IPS-18a (cell line): ENCODE results near the gene PLIN5.
"Not testable (repeated sequence)": the region's sequence is repeated elsewhere in the genome, so short reads cannot be mapped to it uniquely, and the experiment has no call there.

Experiments used
- H3K27ac ChIP-seq: one replicate; pipeline ENCODE4 v1.5.1; 2013; ENCODE audit warnings: low read length
- H3K27me3 ChIP-seq: one replicate; pipeline ENCODE4 v1.6.1; 2013; ENCODE audit warnings: mild to moderate bottlenecking, low read length; ENCODE audit not compliant: control insufficient read depth, insufficient read depth
- H3K36me3 ChIP-seq: one replicate; pipeline ENCODE4 v1.6.1; 2013; ENCODE audit warnings: low read depth, low read length; ENCODE audit not compliant: control insufficient read depth
- H3K4me1 ChIP-seq: one replicate; pipeline ENCODE4 v1.6.1; 2013; ENCODE audit warnings: low read depth, low read length; ENCODE audit not compliant: control insufficient read depth
- H3K4me3 ChIP-seq: one replicate; pipeline ENCODE4 v1.5.1; 2013; ENCODE audit warnings: low read length
- H3K9ac ChIP-seq: one replicate; pipeline ENCODE4 v1.6.1; 2013; ENCODE audit warnings: mild to moderate bottlenecking, low read length, moderate library complexity
- H3K9me3 ChIP-seq: one replicate; pipeline ENCODE4 v1.6.1; 2013; ENCODE audit warnings: low read depth, low read length; ENCODE audit not compliant: control insufficient read depth

The PLIN5 gene

GRCh38 chr19:4537953-4538600 is 3.1 kb upstream of the PLIN5 start:
- Histone ChIP-seq H3K4me1 (no peaks in the 10 kb centered on the region), H3K27ac (no peak overlapping the region), H3K9me3 (no peaks in the 10 kb centered on the region), H3K36me3 (no peaks in the 10 kb centered on the region), H3K9ac (no peak overlapping the region), H3K27me3 (peaks cover 15% of the 10 kb centered on the region), H3K4me3 (no peak overlapping the region)

GRCh38 chr19:4536798-4537197 is 1.8 kb upstream of the PLIN5 start:
- no peaks in the 10 kb centered on the region for H3K36me3 ChIP-seq
- H3K4me3 ChIP-seq: no peak overlapping the region
- H3K4me1 ChIP-seq: no peaks in the 10 kb centered on the region
- H3K27ac ChIP-seq: no peak overlapping the region
- H3K9me3 ChIP-seq: no peaks in the 10 kb centered on the region
- H3K9ac ChIP-seq: no peak overlapping the region
- peaks cover 15% of the 10 kb centered on the region for H3K27me3 ChIP-seq

- Histone ChIP-seq H3K27me3 (peaks cover 15% of the 10 kb centered on the region), H3K9ac (no peak overlapping the region), H3K27ac (no peak overlapping the region), H3K9me3 (no peaks in the 10 kb centered on the region), H3K36me3 (no peaks in the 10 kb centered on the region), H3K4me1 (no peaks in the 10 kb centered on the region), H3K4me3 (no peak overlapping the region)
These were observed 1.1 kb downstream of the PLIN5 start for GRCh38 chr19:4533835-4534424.

- Histone ChIP-seq H3K4me3 (no peak overlapping the region), H3K4me1 (no peaks in the 10 kb centered on the region), H3K9ac (no peak overlapping the region), H3K27ac (no peak overlapping the region), H3K27me3 (peaks cover 15% of the 10 kb centered on the region), H3K36me3 (no peaks in the 10 kb centered on the region), H3K9me3 (no peaks in the 10 kb centered on the region)
These were observed 1.7 kb downstream of the PLIN5 start for GRCh38 chr19:4533334-4533733.

- Histone ChIP-seq H3K9ac (no peak overlapping the region), H3K27me3 (peaks cover 15% of the 10 kb centered on the region), H3K36me3 (no peaks in the 10 kb centered on the region), H3K9me3 (no peaks in the 10 kb centered on the region), H3K4me1 (no peaks in the 10 kb centered on the region), H3K4me3 (no peak overlapping the region), H3K27ac (no peak overlapping the region)
These were observed 3.4 kb downstream of the PLIN5 start for GRCh38 chr19:4531562-4532165.

GRCh38 chr19:4529924-4530522 is 5.0 kb downstream of the PLIN5 start:
- Histone ChIP-seq H3K4me1 (no peaks in the 10 kb centered on the region), H3K36me3 (no peaks in the 10 kb centered on the region), H3K27ac (no peak overlapping the region), H3K27me3 (peaks cover 15% of the 10 kb centered on the region), H3K9me3 (no peaks in the 10 kb centered on the region), H3K4me3 (no peak overlapping the region), H3K9ac (no peak overlapping the region)

- peaks cover 5% of the 10 kb centered on the region for H3K27me3 ChIP-seq
- no peaks in the 10 kb centered on the region for H3K9me3 ChIP-seq
- H3K36me3 ChIP-seq: no peaks in the 10 kb centered on the region
- H3K4me3 ChIP-seq: no peak overlapping the region
- no peaks in the 10 kb centered on the region for H3K4me1 ChIP-seq
- no peak overlapping the region for H3K9ac ChIP-seq
- no peak overlapping the region for H3K27ac ChIP-seq
These were observed 6.2 kb downstream of the PLIN5 start for GRCh38 chr19:4528843-4529242.

- H3K9ac ChIP-seq, H3K4me1 ChIP-seq, H3K27ac ChIP-seq, H3K9me3 ChIP-seq, H3K4me3 ChIP-seq, H3K36me3 ChIP-seq, H3K27me3 ChIP-seq: not testable (repeated sequence)
These were observed 7.6 kb downstream of the PLIN5 start for GRCh38 chr19:4527377-4527776.

GRCh38 chr19:4525563-4526002 is 9.4 kb downstream of the PLIN5 start:
- H3K9me3 ChIP-seq: no peaks in the 10 kb centered on the region
- no peak overlapping the region for H3K4me3 ChIP-seq
- H3K27ac ChIP-seq: no peak overlapping the region
- no peaks in the 10 kb centered on the region for H3K36me3 ChIP-seq
- H3K4me1 ChIP-seq: no peaks in the 10 kb centered on the region
- peaks cover 9% of the 10 kb centered on the region for H3K27me3 ChIP-seq
- no peak overlapping the region for H3K9ac ChIP-seq

GRCh38 chr19:4524808-4525562 is 10.0 kb downstream of the PLIN5 start:
- Histone ChIP-seq H3K4me1 (no peaks in the 10 kb centered on the region), H3K27me3 (peaks cover 9% of the 10 kb centered on the region), H3K27ac (no peak overlapping the region), H3K9ac (no peak overlapping the region), H3K4me3 (no peak overlapping the region), H3K36me3 (no peaks in the 10 kb centered on the region), H3K9me3 (no peaks in the 10 kb centered on the region)

- Histone ChIP-seq H3K4me3 (no peak overlapping the region), H3K4me1 (no peaks in the 10 kb centered on the region), H3K27ac (no peak overlapping the region), H3K27me3 (peaks cover 19% of the 10 kb centered on the region), H3K36me3 (no peaks in the 10 kb centered on the region), H3K9me3 (no peaks in the 10 kb centered on the region), H3K9ac (no peak overlapping the region)
These were observed 11.5 kb downstream of the PLIN5 start for GRCh38 chr19:4523306-4524110.
